Superior temporal gyrus (tissue), 1 donor: ENCODE data around the gene ANO1.
"Not testable (repeated sequence)": the region's sequence is repeated elsewhere in the genome, so short reads cannot be mapped to it uniquely, and the experiment has no call there.

ENCODE experiments used
- DNase-seq: peaks from one replicate; pipeline ENCODE4 v3.0.0-alpha.2; 2016; ENCODE audit errors: extremely low spot score

The ANO1 gene

DNA sequence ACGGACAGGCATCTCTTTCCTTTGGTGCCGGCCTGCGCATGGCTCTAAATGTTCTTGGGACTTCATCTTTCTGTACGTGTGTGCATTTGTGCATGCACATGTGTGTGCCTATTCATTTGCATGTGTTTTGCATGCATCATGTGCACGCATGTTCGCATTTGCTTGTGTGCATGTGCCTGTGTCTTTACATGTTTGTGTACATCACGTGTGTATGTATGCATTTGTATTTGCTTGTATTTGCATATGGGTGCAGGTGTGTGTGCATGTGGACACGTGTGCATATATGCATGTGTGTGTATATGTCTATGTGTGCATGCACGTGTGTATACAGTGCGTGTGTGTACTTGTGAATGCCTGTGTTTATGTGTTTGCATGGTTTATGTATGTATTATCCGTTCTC, 111.5 kb downstream of the ANO1 start:
- no peak for DNase-seq

DNA sequence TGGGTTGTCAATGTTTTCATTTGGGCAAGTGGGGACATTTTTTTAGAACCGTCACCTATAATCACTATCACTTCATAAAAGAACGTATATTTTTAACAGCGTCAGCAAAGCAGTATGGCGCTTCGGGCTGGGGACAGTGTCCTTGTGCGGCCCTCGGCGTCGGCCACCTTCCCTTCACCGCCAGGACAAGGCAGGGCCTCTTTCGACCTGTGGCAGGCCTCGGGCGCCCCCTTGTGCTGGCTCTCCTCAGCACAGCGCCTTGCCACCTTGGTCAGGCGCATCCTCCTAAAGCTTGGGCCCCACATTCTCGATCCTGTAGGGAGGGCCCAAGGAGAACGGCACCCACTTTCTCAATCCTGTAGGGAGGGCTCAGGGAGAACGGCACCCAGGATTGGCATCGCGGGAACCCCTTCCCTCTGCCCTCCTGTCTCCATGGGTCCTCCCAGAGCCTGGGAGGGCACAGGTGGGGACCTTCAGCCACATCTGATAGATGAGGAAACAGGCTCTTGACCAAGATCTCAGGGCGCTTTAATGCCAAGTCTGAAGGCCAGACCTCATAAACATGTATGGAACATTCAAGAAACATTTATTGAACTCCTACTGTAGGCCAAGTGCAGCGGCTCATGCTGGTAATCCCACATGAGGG, 113.5 kb downstream of the ANO1 start:
- peak; percentile 27 for DNase-seq

DNA sequence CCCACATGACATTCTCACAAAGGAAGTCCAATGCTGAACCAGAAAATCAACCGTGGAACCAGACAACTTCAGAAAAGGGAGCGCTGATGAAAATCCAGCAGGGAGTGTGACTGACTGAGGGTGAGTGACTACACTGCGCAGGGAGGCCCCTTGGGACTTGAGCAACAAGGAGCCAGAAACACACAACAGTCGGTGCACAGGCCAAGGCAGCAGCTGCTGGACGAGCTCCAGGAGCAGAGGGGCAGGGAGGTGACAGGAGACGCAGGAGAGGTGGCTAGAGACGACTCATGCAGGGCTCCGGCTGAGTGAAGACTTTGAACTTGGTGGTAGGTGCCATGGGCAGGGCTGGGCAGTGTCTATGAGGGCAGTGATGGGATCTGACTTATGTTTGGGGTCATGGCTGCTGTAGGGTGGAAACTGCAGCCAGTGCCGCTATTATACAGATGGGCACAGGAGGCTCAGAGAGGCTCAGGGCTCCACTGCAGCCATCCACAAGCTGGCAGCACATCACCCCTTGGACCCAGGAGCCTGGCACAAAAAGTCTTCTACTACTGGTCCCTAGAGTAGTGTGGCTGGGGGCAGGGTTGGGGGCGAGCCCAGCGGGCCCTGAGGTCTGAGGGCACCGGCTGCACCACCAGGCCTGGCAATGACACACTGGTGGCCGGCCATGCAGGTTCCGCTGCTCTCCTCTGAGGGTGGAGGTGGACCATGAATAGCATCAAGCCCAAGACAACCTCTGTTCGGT, 114.7 kb downstream of the ANO1 start:
- DNase-seq = no peak

DNA sequence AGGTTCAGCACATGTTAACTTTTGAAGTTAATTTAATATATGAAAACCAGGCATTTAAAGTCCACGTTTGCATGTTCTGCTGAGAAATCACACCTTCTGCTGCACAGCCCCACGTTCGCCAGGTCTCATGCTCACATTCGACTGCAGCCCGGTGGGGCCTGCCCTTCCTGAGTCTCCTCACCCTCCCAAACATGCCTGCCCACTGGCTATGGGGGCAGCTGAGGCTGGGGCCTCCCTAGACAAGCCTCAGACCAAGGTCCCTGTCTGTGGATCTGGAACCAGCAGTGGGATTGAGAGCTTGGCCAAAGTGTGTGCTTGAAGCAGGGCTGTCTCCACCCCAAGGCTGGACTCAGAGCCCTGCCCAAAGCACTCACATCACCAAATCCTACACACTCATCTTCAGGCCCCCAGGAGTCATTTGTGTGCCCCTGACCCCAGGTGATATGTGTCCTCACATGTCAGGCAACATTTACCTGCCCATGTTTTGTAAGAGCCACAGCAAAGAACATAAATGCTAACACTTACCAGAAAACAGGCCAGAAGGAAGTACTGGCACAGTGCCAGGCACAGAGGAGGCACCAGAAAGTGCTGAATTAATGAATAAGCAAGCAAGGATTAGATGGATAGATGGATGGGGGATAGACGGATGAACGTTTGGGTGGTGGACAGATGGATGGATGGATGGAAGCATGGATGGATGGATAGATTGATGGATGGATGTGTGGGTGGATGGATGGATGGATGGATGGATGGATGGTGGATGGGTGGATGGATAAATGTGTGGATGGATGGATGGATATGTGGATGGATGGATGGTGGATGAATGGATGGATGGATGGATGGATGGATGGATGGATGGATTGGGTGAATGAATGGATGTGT, 115.5 kb downstream of the ANO1 start:
- DNase-seq = no peak

DNA sequence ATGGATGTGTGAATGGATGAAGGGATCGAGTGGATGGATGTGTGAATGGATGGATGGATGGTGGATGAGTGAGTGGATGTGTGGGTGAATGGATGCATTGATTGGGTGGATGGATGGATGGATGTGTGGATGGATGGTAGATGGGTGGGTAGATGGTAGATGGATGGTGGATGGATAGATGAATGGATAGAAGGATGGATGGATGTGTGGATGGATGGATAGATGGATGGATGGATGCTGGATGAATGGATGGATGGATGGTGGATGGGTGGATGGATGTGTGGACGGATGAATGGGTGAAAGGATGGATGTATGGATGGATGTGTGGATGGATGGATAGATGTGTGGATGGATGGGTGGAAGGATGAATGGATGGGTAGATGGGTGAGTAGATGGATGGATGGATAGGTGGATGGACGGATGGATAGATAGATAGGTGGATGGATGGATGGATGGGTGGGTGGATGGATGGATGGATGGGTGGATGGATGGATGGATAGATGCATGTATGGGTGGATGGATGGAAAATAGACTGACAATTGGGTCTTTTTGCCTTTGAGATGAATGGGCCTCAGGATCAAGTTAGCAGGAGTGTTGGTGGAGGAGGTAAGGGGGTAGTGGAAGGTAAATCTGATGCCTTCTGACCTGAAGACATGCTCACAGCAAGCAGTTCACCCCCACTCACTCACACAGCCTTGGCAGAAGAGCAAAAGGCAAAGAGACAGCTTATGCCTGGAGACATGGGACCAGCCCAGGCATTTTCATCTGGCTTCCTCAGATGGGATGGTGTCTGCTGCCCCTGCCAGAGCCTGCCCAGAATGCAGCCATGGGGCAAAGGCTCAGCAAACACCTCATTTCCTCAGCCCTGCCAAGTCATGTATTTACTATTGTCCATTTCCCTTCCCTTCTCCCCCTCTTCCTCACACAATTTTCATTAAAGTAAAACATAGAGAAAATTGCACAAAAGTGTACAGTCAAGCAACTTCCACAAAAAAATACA, 117.0 kb downstream of the ANO1 start:
- DNase-seq = no peak

DNA sequence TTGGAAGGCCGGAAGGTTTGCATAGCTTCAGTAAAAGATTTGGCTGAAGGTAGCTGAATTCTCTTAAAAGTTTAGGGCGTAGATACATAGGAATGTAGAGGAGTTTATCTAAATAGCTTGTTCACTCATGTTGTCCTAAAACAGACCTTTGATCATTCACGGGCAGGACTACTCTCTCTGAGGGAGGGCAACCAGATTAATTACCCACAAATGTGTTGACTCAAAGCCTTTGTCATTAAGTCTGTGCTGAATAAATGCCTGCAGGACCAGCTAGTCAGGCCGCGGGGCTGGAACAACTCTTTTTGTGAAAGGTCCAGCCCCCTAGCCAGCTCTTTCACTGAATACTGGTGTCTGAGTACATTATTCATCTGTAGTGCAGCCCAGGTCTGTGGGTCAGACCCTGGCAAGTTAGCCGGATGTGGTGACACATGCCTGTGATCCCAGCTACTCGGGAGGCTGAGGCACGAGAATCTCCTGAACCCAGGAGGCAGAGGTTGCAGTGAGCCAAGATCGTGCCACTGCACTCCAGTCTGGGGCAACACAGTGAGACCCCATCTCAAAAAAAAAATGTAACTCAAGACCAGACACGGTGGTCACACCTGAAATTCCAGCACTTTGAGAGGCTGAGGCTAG, 122.2 kb downstream of the ANO1 start:
- DNase-seq = no peak

DNA sequence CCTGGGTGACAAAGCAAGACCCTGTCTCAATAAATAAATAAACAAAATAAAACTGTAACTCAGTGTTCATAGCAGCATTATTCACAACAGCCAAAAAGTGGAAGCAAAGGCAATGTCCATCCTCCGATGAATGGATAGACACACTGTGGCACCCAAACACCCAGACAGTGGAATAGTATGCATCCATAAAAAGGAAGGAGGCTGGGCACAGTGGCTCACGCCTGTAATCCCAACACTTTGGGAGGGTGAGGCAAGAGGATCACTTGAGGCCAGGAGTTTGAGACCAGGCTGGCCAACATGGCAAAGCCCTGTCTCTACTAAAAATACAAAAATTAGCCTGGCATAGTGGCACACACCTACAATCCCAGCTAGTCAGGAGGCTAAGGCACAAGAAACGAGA, 122.9 kb downstream of the ANO1 start:
- not testable (repeated sequence) for DNase-seq

DNA sequence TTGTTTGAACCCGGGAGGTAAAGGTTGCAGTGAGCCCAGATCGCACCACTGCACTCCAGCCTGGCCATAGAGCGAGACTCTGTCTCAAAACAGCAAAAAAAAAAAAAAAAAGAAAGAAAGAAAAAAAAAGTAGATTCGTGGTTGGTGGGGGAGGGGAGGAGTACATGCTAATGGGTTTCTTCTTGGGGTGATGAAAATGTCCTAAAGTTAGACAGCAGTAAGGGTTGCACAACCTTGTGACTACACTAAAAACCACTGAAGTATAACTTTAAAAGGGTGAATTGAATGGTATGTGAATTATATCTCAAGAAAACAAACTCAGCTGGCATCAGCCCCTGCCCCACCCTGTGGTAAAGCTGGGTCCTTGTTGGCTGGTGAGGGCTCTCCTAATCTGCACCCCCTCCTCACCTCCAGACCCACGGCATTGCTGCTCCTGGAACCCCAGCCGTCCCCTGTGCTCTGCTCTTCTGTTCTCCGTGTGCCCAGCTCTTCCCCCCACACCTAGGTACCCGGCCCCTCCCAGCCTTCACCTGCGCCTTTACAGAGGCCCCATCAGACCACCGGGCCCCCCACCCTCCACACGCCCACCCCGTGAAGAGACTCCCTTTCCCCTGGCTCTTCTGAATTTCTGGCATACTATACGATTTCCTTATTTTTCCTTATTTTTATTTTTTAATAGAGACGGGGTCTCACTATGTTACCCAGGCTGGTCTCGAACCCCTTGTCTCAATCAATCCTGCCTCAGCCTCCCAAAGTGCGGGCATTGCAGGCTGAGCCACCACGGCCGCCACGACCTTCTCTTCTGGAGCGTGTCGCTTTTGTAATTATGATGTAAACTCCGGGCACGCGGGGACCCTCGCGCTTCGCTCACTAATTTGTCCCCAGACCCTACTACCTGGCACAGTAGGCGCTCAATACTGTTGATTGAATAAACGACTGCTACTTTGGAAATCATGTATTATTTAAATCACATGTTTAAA, 124.1 kb downstream of the ANO1 start:
- no peak for DNase-seq

DNA sequence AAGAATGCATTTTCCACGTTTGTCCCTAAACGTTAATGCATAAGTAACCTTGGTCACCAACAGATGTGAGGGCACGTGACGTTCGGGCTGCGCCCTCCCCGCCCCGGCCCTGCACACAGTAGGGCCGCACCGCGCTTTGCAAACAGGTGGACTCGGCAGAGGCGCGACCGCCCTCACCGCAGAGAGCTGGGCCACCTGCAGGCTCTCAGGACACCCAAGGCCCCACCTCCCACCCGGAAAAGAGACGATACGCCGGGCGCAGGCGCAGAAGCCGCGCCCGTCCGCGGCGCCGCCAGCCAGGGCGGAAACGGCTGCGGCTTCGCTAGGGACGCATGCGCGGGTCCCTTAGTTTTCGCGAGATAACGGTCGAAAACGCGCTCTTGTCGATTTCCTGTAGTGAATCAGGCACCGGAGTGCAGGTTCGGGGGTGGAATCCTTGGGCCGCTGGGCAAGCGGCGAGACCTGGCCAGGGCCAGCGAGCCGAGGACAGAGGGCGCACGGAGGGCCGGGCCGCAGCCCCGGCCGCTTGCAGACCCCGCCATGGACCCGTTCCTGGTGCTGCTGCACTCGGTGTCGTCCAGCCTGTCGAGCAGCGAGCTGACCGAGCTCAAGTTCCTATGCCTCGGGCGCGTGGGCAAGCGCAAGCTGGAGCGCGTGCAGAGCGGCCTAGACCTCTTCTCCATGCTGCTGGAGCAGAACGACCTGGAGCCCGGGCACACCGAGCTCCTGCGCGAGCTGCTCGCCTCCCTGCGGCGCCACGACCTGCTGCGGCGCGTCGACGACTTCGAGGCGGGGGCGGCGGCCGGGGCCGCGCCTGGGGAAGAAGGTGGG, 125.0 kb downstream of the ANO1 start, which contains the start of gene FADD:
TSS of gene FADD (plus strand) at position 377 of the 831 bp plus-strand sequence. CDS start at position 541, 164 bp downstream.
- peak; percentile 95 for DNase-seq

DNA sequence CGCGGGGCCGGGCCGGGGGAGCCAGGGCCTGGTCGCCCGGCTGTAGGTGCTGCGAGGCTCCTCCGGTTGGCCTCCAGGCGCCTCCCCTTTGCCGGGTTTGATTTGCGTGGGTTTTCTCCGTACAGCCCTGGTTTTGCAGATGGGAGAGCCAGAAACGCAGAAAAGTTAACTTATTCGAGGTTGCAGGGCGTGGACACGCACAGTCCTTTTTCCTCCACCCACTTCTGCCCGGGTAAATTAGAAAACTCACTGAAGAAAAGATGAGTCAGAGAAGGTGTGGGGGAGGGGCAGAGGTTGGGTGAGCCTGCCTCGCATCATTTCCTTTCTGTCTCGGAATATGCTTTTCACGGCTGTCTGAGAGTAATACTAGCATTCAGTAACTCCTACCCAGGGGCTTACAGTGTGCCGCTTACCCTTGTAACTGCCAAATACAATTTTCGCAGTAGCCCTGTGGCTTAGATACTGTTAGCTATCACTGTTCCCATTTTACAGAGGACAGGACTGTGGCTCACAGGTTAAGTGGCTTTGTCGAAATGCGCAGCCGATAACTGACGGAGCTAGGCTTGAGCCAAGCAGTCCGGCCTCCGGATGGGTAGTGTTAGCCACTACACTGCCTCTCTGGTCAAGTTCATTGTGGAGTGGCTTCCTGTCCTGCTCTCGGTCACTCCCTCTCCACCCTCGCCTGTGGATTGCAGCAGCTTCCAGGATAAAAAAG, 125.8 kb downstream of the ANO1 start:
- peak; percentile 37 for DNase-seq

DNA sequence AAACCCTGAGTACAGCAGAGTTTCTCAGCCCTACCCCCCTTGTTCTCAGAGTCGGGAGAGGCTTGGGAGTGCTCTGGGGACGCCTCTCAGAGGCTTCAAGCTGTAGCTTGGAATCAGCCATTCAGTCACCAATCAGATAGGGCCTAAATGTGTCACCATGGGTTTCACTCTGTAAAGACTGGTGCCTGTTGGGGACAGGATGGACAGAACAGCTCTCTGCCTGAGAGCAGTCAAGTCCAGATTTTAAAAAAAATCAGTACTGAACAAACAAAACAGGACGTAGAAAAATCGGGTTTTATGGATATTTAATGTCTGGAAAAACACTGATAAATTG, 126.3 kb downstream of the ANO1 start:
- DNase-seq = no peak

DNA sequence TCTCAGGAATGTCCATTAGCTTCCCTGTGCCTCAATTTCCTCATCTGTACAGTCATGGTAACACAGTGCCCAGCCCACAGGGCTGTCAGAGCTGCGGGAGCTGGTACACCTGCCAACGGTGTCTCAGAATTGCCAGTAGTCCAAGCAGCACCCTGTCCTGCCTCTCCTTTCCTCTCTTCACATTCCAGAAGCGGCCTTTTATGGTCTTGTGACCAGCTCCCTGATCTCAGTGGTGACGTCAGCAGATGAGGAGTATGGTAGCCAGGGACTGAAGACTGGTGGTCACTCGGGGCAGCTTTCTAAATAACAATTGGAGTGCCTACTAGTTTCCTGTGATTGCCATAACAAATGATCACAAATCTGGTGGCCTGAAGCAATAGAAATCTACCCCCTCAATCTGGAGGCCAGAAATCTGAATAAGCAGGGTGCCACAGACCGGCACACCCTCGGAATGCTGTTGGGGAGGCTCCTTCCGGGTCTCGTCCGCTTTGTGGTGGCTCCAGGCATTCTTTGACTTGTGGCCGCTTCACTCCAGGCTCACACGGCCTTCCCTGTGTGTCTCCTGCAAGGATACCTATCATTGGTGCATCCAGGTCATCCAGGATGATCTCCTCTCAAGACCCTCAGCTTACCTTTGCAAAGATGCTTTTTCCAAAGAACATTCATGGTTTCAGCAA, 127.1 kb downstream of the ANO1 start:
- DNase-seq = no peak

DNA sequence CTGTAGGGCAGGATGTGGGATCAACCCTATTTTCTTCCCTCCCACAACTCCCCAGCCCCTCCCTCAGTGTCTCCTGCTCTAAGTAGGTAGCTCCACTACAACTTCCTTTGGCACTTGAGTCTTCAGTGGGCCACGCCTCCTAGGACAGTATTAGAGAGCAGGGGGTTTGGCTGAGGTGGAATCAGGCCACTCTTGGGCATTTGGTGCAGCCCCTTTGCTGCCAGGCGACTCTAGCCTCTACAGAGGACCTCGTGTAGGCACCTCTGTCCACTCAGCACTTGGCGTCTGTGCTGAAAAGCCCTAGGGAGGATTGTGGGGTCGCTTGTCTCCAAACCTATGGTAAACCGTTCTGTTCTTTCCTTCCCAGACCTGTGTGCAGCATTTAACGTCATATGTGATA, 127.6 kb downstream of the ANO1 start:
- no peak for DNase-seq

DNA sequence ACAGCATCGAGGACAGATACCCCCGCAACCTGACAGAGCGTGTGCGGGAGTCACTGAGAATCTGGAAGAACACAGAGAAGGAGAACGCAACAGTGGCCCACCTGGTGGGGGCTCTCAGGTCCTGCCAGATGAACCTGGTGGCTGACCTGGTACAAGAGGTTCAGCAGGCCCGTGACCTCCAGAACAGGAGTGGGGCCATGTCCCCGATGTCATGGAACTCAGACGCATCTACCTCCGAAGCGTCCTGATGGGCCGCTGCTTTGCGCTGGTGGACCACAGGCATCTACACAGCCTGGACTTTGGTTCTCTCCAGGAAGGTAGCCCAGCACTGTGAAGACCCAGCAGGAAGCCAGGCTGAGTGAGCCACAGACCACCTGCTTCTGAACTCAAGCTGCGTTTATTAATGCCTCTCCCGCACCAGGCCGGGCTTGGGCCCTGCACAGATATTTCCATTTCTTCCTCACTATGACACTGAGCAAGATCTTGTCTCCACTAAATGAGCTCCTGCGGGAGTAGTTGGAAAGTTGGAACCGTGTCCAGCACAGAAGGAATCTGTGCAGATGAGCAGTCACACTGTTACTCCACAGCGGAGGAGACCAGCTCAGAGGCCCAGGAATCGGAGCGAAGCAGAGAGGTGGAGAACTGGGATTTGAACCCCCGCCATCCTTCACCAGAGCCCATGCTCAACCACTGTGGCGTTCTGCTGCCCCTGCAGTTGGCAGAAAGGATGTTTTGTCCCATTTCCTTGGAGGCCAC, 128.3 kb downstream of the ANO1 start:
- no peak for DNase-seq

DNA sequence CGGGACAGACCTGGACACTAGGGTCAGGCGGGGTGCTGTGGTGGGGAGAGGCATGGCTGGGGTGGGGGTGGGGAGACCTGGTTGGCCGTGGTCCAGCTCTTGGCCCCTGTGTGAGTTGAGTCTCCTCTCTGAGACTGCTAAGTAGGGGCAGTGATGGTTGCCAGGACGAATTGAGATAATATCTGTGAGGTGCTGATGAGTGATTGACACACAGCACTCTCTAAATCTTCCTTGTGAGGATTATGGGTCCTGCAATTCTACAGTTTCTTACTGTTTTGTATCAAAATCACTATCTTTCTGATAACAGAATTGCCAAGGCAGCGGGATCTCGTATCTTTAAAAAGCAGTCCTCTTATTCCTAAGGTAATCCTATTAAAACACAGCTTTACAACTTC, 128.9 kb downstream of the ANO1 start:
- no peak for DNase-seq

DNA sequence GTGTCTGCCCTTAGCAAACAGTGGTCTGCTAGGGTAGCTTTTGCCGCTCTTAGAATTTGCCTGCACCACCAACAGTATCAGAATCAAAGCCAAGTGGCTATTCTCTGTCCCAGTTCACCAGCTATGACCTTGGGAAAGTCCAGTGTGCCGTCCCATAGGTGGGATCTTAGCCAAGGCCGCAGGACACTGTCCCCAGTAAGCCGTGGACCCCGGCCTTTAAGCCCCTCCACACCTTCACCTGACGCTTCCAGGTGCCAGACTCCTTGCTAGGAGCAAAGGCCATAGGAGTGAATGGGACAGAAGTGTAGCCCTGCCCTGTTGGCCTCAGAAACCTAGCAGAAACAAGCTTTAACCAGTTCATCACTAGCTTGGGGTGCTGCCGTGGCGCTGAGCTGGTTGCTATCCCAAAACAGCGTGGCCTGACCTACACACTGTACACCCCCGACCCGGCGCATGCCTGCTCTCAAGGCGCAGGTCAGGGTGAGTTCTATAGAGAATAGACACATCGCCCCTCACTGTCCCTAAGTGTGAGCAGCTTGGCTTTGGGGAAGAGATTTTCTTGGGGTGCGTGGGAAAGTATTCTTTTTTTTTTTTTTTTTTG, 129.5 kb downstream of the ANO1 start:
- no peak for DNase-seq
